OCI-LY7 (cell line): ENCODE results near the gene ULBP3. TPM values are rescaled to one million over a fixed set of nuclear protein-coding genes. Genes with fewer than 3 reads are reported as not detected.

Experiments
- BruUV-seq: library from RNA; stranded (reverse); fragments of 400-500 nt; replicated peaks from 2 replicates; lab custom pipeline; 2021; lab: Mats Ljungman, UMichigan
- CTCF ChIA-PET: fragments of 300-600 bp; sonication (Branson Sonifier 250); formaldehyde crosslinking; loops from one replicate; lab custom pipeline; 2022; ENCODE audit warnings: antibody characterized with exemption; ENCODE audit not compliant: unreplicated experiment; lab: Charles Lee
- POLR2A ChIA-PET: fragments of 300-600 bp; sonication (Branson Sonifier 250); formaldehyde crosslinking; loops from one replicate; lab custom pipeline; 2022; ENCODE audit warnings: antibody characterized with exemption; lab: Charles Lee
- DNase-seq: peaks from one replicate; pipeline ENCODE4 v3.0.0-alpha.2; 2015; ENCODE audit warnings: low spot score
- H2AFZ ChIP-seq: fragments of 200-600 bp; sonication (generic), shearing (Covaris generic); 2 replicates; pipeline ENCODE4 v1.6.1; 2014; ENCODE audit warnings: mild to moderate bottlenecking, antibody characterized with exemption, low read length, moderate library complexity
- H3K27ac ChIP-seq: fragments of 200-600 bp; sonication (generic); 2 replicates; pipeline ENCODE4 v1.5.1; 2014; ENCODE audit warnings: mixed run types, low read depth, mild to moderate bottlenecking, moderate library complexity, low read length, inconsistent platforms; ENCODE audit not compliant: poor library complexity, severe bottlenecking
- H3K36me3 ChIP-seq: fragments of 200-600 bp; sonication (generic); 2 replicates; pipeline ENCODE4 v1.6.1; 2014; ENCODE audit warnings: mild to moderate bottlenecking, antibody characterized with exemption, low read length, moderate library complexity, mixed read lengths; ENCODE audit not compliant: insufficient read depth
- H3K4me1 ChIP-seq: fragments of 200-600 bp; sonication (generic); 2 replicates; pipeline ENCODE4 v1.5.1; 2014; ENCODE audit warnings: mild to moderate bottlenecking, low read length; ENCODE audit not compliant: insufficient read depth, poor library complexity, severe bottlenecking
- H3K4me2 ChIP-seq: fragments of 200-600 bp; sonication (generic); 2 replicates; pipeline ENCODE4 v1.6.1; 2014; ENCODE audit warnings: mild to moderate bottlenecking, low read length
- H3K4me3 ChIP-seq: fragments of 200-600 bp; sonication (generic); 2 replicates; pipeline ENCODE4 v1.5.1; 2014; ENCODE audit warnings: mild to moderate bottlenecking, low read depth, low read length; ENCODE audit not compliant: poor library complexity, severe bottlenecking
- H3K79me2 ChIP-seq: fragments of 200-600 bp; sonication (generic); 2 replicates; pipeline ENCODE4 v1.6.1; 2016; ENCODE audit warnings: low read depth, mild to moderate bottlenecking, low read length, moderate library complexity, mixed read lengths; ENCODE audit not compliant: insufficient read depth
- H3K9me2 ChIP-seq: fragments of 200-600 bp; sonication (generic); 2 replicates; pipeline ENCODE4 v1.6.1; 2016; ENCODE audit warnings: mild to moderate bottlenecking, low read length, mixed read lengths; ENCODE audit not compliant: insufficient read depth
- H3K9me3 ChIP-seq: fragments of 200-600 bp; sonication (generic); 2 replicates; pipeline ENCODE4 v1.6.1; 2014; ENCODE audit warnings: mild to moderate bottlenecking, mixed run types, low read length, mixed read lengths
- H4K20me1 ChIP-seq: fragments of 200-600 bp; sonication (generic); 2 replicates; pipeline ENCODE4 v1.6.1; 2014; ENCODE audit warnings: mild to moderate bottlenecking, antibody characterized with exemption, low read length, moderate library complexity, mixed read lengths; ENCODE audit not compliant: insufficient read depth
- EZH2phosphoT487 ChIP-seq: fragments of 200-600 bp; sonication (generic); IDR thresholded peaks from 2 replicates; pipeline ENCODE4 v1.6.1; 2018; ENCODE audit warnings: low read depth, borderline replicate concordance, mild to moderate bottlenecking, mixed run types, antibody characterized with exemption, low read length, moderate library complexity, mixed read lengths
- intact Hi-C: fragments of 100-400 bp; cut with micrococcal nuclease; formaldehyde crosslinking; loops from one replicate; pipeline ENCODE4 v1.10.0; 2022; ENCODE audit not compliant: unreplicated experiment
- total RNA-seq, 2 experiments: library from RNA; depleted of rRNA in 1 of 2; stranded (reverse); fragments of >200 nt in 1 of 2; shearing (Covaris generic) in 1 of 2; gene quantifications; 2 replicates each; pipeline ENCODE4 v1.2.3, GENCODE V29; 2014 to 2022
- TF ChIP-seq, protein P1 (sequence below): fragments of 200-600 bp; sonication (generic); conservative IDR thresholded peaks from 2 replicates; pipeline ENCODE4 v1.5.1; 2014; ENCODE audit warnings: mild to moderate bottlenecking, antibody characterized with exemption, low read length, moderate library complexity, mixed read lengths

The ULBP3 gene
- total RNA-seq, 2 experiments from 2014 or later = 3.5 to 4.3 TPM

DNA sequence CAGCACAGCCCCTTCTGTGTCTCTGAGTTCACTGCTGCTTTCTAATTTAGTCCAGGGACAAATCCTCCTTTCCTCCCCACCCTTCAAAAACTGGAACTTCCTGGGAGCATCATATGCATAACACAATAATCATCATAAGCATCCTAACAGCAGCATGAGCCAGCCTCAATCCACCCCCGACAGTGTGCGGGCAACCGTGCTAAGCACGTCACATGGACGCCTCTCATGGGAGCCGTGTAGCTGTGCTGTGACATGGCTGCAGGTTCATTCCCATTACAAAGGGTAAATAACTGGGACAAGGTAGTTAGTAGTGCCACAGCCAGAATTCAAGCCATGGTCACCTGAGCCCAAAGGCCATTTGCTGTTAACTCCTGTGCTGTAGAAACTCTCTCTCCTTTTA is 24.5 kb upstream of the ULBP3 start:
- no peak overlapping the region for H2AFZ ChIP-seq
- H3K4me3 ChIP-seq = no peak overlapping the region
- no peaks in the 10 kb centered on the region for H4K20me1 ChIP-seq
- H3K27ac ChIP-seq = no peak overlapping the region
- no peaks in the 10 kb centered on the region for H3K9me2 ChIP-seq
- POLR2A ChIA-PET = no interaction called here
- TF ChIP-seq, protein P1, sequence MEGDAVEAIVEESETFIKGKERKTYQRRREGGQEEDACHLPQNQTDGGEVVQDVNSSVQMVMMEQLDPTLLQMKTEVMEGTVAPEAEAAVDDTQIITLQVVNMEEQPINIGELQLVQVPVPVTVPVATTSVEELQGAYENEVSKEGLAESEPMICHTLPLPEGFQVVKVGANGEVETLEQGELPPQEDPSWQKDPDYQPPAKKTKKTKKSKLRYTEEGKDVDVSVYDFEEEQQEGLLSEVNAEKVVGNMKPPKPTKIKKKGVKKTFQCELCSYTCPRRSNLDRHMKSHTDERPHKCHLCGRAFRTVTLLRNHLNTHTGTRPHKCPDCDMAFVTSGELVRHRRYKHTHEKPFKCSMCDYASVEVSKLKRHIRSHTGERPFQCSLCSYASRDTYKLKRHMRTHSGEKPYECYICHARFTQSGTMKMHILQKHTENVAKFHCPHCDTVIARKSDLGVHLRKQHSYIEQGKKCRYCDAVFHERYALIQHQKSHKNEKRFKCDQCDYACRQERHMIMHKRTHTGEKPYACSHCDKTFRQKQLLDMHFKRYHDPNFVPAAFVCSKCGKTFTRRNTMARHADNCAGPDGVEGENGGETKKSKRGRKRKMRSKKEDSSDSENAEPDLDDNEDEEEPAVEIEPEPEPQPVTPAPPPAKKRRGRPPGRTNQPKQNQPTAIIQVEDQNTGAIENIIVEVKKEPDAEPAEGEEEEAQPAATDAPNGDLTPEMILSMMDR = no peak
- CTCF ChIA-PET = no interaction called here
- H3K36me3 ChIP-seq = no peaks in the 10 kb centered on the region
- no TSS peak for BruUV-seq
- H3K79me2 ChIP-seq = no peaks in the 10 kb centered on the region
- H3K9me3 ChIP-seq = no peaks in the 10 kb centered on the region
- no peak for DNase-seq
- intact Hi-C loops = no loop called here
- H3K4me2 ChIP-seq = no peak overlapping the region
- no peaks in the 10 kb centered on the region for H3K4me1 ChIP-seq

DNA sequence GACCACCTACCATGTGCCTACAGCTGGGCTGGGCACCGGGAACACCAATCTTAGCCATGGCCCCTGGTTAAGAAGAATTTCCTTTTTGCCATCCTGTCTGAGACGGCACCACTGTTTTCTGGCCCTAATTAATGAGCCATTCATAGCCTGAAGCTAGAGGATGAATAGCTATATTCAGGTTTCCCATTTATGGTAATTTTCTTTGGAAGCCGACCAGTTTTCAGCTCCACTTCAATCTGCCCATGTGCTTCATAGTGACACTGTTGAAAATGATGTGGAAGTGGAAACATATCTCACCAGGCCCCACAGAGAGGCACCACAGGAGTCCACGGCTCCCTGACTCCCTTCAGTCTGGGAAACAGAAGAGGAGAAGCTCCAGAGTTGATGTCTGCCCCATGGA is 22.6 kb upstream of the ULBP3 start:
- no peak overlapping the region for H3K4me2 ChIP-seq
- H4K20me1 ChIP-seq = no peaks in the 10 kb centered on the region
- intact Hi-C loops = no loop called here
- H2AFZ ChIP-seq = no peak overlapping the region
- H3K36me3 ChIP-seq = no peaks in the 10 kb centered on the region
- no TSS peak for BruUV-seq
- H3K9me2 ChIP-seq = no peaks in the 10 kb centered on the region
- no peak for DNase-seq
- no peaks in the 10 kb centered on the region for H3K4me1 ChIP-seq
- H3K9me3 ChIP-seq = no peaks in the 10 kb centered on the region
- TF ChIP-seq, protein P1 = no peak
- TF ChIP-seq EZH2phosphoT487 = no peak
- no peak overlapping the region for H3K27ac ChIP-seq
- H3K79me2 ChIP-seq = no peaks in the 10 kb centered on the region
- CTCF ChIA-PET = interaction anchor here (0.5 kb wide), 1 partner anchor 711 kb away, joined by 3 read pairs; no protein-coding TSS in a partner anchor
- POLR2A ChIA-PET = interaction anchor here (0.7 to 1.0 kb wide), 2 partner anchors 20 to 794 kb away, joined by 3 read pairs; no protein-coding TSS in a partner anchor
- H3K4me3 ChIP-seq = no peak overlapping the region

DNA sequence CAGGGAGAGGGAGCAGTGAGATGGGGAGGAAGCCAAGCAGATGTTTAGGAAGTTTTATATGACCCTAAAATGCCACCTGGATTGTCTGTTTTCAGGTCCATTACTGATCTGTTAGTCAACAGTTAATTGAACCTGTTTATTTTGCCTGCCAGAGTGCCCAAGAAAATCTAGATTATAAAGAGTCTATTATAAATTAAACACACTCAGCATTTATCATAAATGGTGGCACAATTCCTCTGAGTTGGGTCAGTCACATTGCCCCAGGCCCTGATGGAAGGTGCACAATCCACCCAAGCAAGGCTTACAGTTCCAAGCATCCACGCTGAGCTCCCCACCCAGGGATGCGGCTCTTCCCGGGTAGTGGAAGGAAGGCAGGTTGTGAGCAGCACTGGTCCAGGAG is 21.4 kb upstream of the ULBP3 start:
- Histone ChIP-seq H3K4me1 (no peaks in the 10 kb centered on the region), H3K4me2 (no peak overlapping the region), H3K79me2 (no peaks in the 10 kb centered on the region), H3K27ac (no peak overlapping the region), H4K20me1 (no peaks in the 10 kb centered on the region), H3K36me3 (no peaks in the 10 kb centered on the region), H3K9me2 (no peaks in the 10 kb centered on the region), H3K9me3 (no peaks in the 10 kb centered on the region), H3K4me3 (no peak overlapping the region), H2AFZ (no peak overlapping the region)
- intact Hi-C loops = no loop called here
- no peak for TF ChIP-seq EZH2phosphoT487
- TF ChIP-seq, protein P1 = no peak
- POLR2A ChIA-PET = no interaction called here
- DNase-seq = no peak
- BruUV-seq = no TSS peak
- CTCF ChIA-PET = no interaction called here
